GM11168 (cell line): Measurements from ENCODE around the gene C1QL1.

Experiments used
- in situ Hi-C: fragments of 300-500 bp; cut with MboI; formaldehyde crosslinking; loops from one replicate; pipeline ENCODE4 v1.12.0; 2022; ENCODE audit warnings: low sequenced_read_pairs; ENCODE audit not compliant: unreplicated experiment

C1QL1 gene

GRCh38 chr17:44933824-44934744 is 34.0 kb downstream of the C1QL1 start:
- in situ Hi-C loops: no loop called here

- in situ Hi-C loops: no loop called here
Measured at GRCh38 chr17:44932787-44933097, 35.4 kb downstream of the C1QL1 start.

- in situ Hi-C loops: no loop called here
Measured at GRCh38 chr17:44932096-44932786, 35.9 kb downstream of the C1QL1 start.

GRCh38 chr17:44931376-44931775 is 36.7 kb downstream of the C1QL1 start:
- in situ Hi-C loops: no loop called here

GRCh38 chr17:44930667-44931066 is 37.4 kb downstream of the C1QL1 start:
- in situ Hi-C loops: no loop called here

- in situ Hi-C loops: loop anchor here (5.0 kb wide), 1 partner anchor 83 kb away; no protein-coding TSS in a partner anchor
Measured at GRCh38 chr17:44928950-44929720, 39.0 kb downstream of the C1QL1 start.

- in situ Hi-C loops: loop anchor here (5.0 kb wide), 1 partner anchor 84 kb away; no protein-coding TSS in a partner anchor
Measured at GRCh38 chr17:44928136-44928535, 40.0 kb downstream of the C1QL1 start.

- in situ Hi-C loops: loop anchor here (5.0 kb wide), 1 partner anchor 85 kb away; no protein-coding TSS in a partner anchor
Measured at GRCh38 chr17:44927696-44928095, 40.4 kb downstream of the C1QL1 start.

GRCh38 chr17:44926821-44927525 is 41.1 kb downstream of the C1QL1 start:
- in situ Hi-C loops: loop anchor here (5.0 kb wide), 1 partner anchor 85 kb away; no protein-coding TSS in a partner anchor

GRCh38 chr17:44925731-44926697 is 42.1 kb downstream of the C1QL1 start:
- in situ Hi-C loops: loop anchor here (5.0 kb wide), 1 partner anchor 86 kb away; no protein-coding TSS in a partner anchor

GRCh38 chr17:44924107-44924544 is 44.0 kb downstream of the C1QL1 start:
- in situ Hi-C loops: no loop called here

- in situ Hi-C loops: no loop called here
Measured at GRCh38 chr17:44922746-44923470, 45.2 kb downstream of the C1QL1 start.

GRCh38 chr17:44922136-44922535 is 46.0 kb downstream of the C1QL1 start:
- in situ Hi-C loops: no loop called here

- in situ Hi-C loops: no loop called here
Measured at GRCh38 chr17:44921122-44921882, 46.8 kb downstream of the C1QL1 start.

GRCh38 chr17:44920565-44920940 is 47.5 kb downstream of the C1QL1 start:
- in situ Hi-C loops: no loop called here

- in situ Hi-C loops: no loop called here
Measured at GRCh38 chr17:44919885-44920564, 48.1 kb downstream of the C1QL1 start.

GRCh38 chr17:44919411-44919810 is 48.7 kb downstream of the C1QL1 start:
- in situ Hi-C loops: no loop called here
